GM12878 (cell line): ENCODE measurements around the gene ABCC11.

Experiments used
- CREM ChIP-seq: IDR thresholded peaks from 2 replicates; pipeline ENCODE4 v1.6.1; 2014; ENCODE audit warnings: antibody characterized with exemption, low read depth
- CTCF ChIP-seq, 3 experiments: IDR thresholded peaks in 2 of 3; conservative IDR thresholded peaks in 1 of 3; 2 replicates each; pipeline ENCODE4 v1.5.1; 2011; ENCODE audit warnings: low read depth in 3 of 3, low read length in 3 of 3, mild to moderate bottlenecking in 3 of 3, control low read depth in 2 of 3, moderate library complexity in 2 of 3, inconsistent platforms in 1 of 3, mixed read lengths in 1 of 3; ENCODE audit not compliant: control insufficient read depth in 2 of 3, insufficient read depth in 1 of 3; ENCODE audit errors: extremely low read depth in 1 of 3
- IRF4 ChIP-seq: IDR thresholded peaks from 2 replicates; pipeline ENCODE4 v1.6.1; 2011; ENCODE audit warnings: low read depth, low read length
- JUNB ChIP-seq: IDR thresholded peaks from 2 replicates; pipeline ENCODE4 v1.6.1; 2016; ENCODE audit warnings: antibody characterized with exemption, mild to moderate bottlenecking
- KAT2A ChIP-seq: conservative IDR thresholded peaks from 2 replicates; pipeline ENCODE4 v1.6.1; 2011; ENCODE audit warnings: low read depth, low read length; ENCODE audit not compliant: control insufficient read depth
- MYC ChIP-seq: IDR thresholded peaks from 2 replicates; pipeline ENCODE4 v1.6.1; 2011; ENCODE audit warnings: mild to moderate bottlenecking, low read length, moderate library complexity, inconsistent platforms; ENCODE audit not compliant: insufficient read depth, insufficient replicate concordance, insufficient read length, severe bottlenecking
- NFYB ChIP-seq: IDR thresholded peaks from 2 replicates; pipeline ENCODE4 v1.6.1; 2011; ENCODE audit warnings: low read depth, mild to moderate bottlenecking, low read length, improper control_type of control experiment, moderate library complexity; ENCODE audit not compliant: insufficient read depth
- POLR2AphosphoS5 ChIP-seq: IDR thresholded peaks from 2 replicates; pipeline ENCODE4 v1.6.1; 2011; ENCODE audit warnings: mild to moderate bottlenecking, low read length, inconsistent platforms
- SP1 ChIP-seq: IDR thresholded peaks from one replicate; pipeline ENCODE4 v1.6.1; 2011; ENCODE audit warnings: low read depth, low read length
- TBL1XR1 ChIP-seq: IDR thresholded peaks from 2 replicates; pipeline ENCODE4 v1.6.1; 2012; ENCODE audit warnings: low read depth, low read length, improper control_type of control experiment
- ZBTB33 ChIP-seq: fragments of 450-650 bp; IDR thresholded peaks from 2 replicates; pipeline ENCODE4 v1.6.1; 2017; ENCODE audit warnings: mild to moderate bottlenecking
- TF ChIP-seq, protein P1 (sequence below): fragments of 450-650 bp; IDR thresholded peaks from 2 replicates; pipeline ENCODE4 v1.6.1; 2017; ENCODE audit warnings: mild to moderate bottlenecking, moderate library complexity

DNA sequence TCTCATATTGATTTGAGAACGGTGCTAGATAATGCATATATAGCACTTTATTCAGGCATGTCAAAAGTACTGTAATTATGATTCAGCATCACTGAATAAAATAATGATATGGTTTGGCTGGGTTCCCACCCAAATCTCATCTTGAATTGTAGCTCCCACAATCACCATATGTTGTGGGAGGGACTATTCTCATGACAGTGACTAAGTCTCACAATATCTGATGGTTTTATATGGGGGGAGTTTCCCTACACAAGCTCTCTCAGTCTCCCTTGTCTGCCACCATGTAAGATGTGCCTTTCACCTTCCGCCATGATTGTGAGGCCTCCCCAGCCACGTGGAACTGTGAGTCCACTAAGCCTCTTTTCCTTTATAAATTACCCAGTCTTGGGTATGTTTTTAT, 28.9 kb downstream of the ABCC11 start:
- TF ChIP-seq NFYB (no peak), KAT2A (no peak), SP1 (no peak), CTCF (IDR thresholded peaks at IDR 0.05 in 2 of 3, conservative IDR thresholded peaks at IDR 0.05 in 1 of 3; ENCODE audit: control insufficient read depth in 2 of 3, extremely low read depth in 1 of 3, insufficient read depth in 1 of 3, low read depth in 3 of 3, low read length in 3 of 3) (no peak), CREM (no peak), POLR2AphosphoS5 (no peak), JUNB (no peak), ZBTB33 (no peak), IRF4 (no peak), TBL1XR1 (no peak), MYC (no peak)
- TF ChIP-seq, protein P1, sequence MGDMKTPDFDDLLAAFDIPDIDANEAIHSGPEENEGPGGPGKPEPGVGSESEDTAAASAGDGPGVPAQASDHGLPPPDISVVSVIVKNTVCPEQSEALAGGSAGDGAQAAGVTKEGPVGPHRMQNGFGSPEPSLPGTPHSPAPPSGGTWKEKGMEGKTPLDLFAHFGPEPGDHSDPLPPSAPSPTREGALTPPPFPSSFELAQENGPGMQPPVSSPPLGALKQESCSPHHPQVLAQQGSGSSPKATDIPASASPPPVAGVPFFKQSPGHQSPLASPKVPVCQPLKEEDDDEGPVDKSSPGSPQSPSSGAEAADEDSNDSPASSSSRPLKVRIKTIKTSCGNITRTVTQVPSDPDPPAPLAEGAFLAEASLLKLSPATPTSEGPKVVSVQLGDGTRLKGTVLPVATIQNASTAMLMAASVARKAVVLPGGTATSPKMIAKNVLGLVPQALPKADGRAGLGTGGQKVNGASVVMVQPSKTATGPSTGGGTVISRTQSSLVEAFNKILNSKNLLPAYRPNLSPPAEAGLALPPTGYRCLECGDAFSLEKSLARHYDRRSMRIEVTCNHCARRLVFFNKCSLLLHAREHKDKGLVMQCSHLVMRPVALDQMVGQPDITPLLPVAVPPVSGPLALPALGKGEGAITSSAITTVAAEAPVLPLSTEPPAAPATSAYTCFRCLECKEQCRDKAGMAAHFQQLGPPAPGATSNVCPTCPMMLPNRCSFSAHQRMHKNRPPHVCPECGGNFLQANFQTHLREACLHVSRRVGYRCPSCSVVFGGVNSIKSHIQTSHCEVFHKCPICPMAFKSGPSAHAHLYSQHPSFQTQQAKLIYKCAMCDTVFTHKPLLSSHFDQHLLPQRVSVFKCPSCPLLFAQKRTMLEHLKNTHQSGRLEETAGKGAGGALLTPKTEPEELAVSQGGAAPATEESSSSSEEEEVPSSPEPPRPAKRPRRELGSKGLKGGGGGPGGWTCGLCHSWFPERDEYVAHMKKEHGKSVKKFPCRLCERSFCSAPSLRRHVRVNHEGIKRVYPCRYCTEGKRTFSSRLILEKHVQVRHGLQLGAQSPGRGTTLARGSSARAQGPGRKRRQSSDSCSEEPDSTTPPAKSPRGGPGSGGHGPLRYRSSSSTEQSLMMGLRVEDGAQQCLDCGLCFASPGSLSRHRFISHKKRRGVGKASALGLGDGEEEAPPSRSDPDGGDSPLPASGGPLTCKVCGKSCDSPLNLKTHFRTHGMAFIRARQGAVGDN, result no peak
